ENCODE measurements around the gene ZNF473. TPM values are rescaled to one million over a fixed set of nuclear protein-coding genes. Genes with fewer than 3 reads are reported as not detected.

ZNF473 gene
- total RNA-seq, 1 experiment from 2014 or later, result 19.0 TPM

GRCh38 chr19:50060107-50060506 is 34.3 kb downstream of the ZNF473 start:
- TF ChIP-seq CTCF (conservative IDR thresholded peaks at IDR 0.05), result no peak
- Histone ChIP-seq H3K27ac (ENCODE audit: insufficient read length, low read depth, low read length) (no peak overlapping the region), H2BK120ac (ENCODE audit: low read depth, low read length, poor library complexity, severe bottlenecking) (no peak overlapping the region), H3K27me3 (ENCODE audit: insufficient read depth, low read length) (no peaks in the 10 kb centered on the region), H3K14ac (ENCODE audit: insufficient read depth, low read length) (no peak overlapping the region), H3K9ac (ENCODE audit: extremely low read depth, insufficient read length, low read length) (no peak overlapping the region), H2AK5ac (ENCODE audit: insufficient read length, low read length) (no peak overlapping the region), H3K4ac (ENCODE audit: low read depth, low read length) (no peak overlapping the region), H4K8ac (replicated peaks; ENCODE audit: insufficient read length, low read depth, low read length) (no peak overlapping the region), H2BK5ac (ENCODE audit: insufficient read length, low read length) (no peak overlapping the region), H4K20me1 (ENCODE audit: control insufficient read depth, insufficient read depth, insufficient read length) (no peaks in the 10 kb centered on the region), H3K79me2 (ENCODE audit: insufficient read depth, low read length) (no peaks in the 10 kb centered on the region), H2AFZ (ENCODE audit: low read length) (no peak overlapping the region), H3K56ac (ENCODE audit: insufficient read length, low read depth, low read length) (no peak overlapping the region), H3K4me1 (ENCODE audit: insufficient read depth, low read length) (no peaks in the 10 kb centered on the region), H3K9me3 (ENCODE audit: control insufficient read depth, low read depth, low read length) (peaks cover 42% of the 10 kb centered on the region), H2BK15ac (ENCODE audit: low read depth, low read length) (no peak overlapping the region), H2BK20ac (ENCODE audit: low read depth, low read length, poor library complexity, severe bottlenecking) (no peak overlapping the region), H3K23me2 (ENCODE audit: insufficient read length, low read depth, low read length, poor library complexity, severe bottlenecking) (no peaks in the 10 kb centered on the region), H3K23ac (ENCODE audit: insufficient read length, low read depth, low read length) (no peak overlapping the region), H4K5ac (ENCODE audit: insufficient read length, low read depth, low read length) (no peak overlapping the region), H3K4me2 (ENCODE audit: insufficient read depth, insufficient read length, low read length) (no peak overlapping the region), H4K91ac (ENCODE audit: insufficient read length, low read depth, low read length) (no peak overlapping the region), H3K79me1 (ENCODE audit: insufficient read depth, low read depth, low read length, poor library complexity, severe bottlenecking) (no peaks in the 10 kb centered on the region), H2BK12ac (ENCODE audit: insufficient read length, low read depth, low read length) (no peak overlapping the region), H3T11ph (ENCODE audit: low read length) (no peak overlapping the region), H3K18ac (ENCODE audit: insufficient read length, low read depth, low read length) (no peak overlapping the region)
- Mint-ChIP-seq H3K27ac (no peak overlapping the region), H3K4me3 (no peak overlapping the region), H3K4me1 (no peaks in the 10 kb centered on the region), H3K9me3 (peaks cover 67 to 83% of the 10 kb centered on the region in 2 experiments), H3K27me3 (ENCODE audit: low read depth) (peaks cover 4% of the 10 kb centered on the region; the same call in 1 of the 2 replicates), H3K36me3 (ENCODE audit: insufficient read depth in 1 of 3, low read depth in 3 of 3) (peaks cover 5 to 16% (median 7%) of the 10 kb centered on the region in 3 experiments; a peak in 5 of 7 replicates)
- DNase-seq, result no peak
- no CpG with 5 or more reads among the region's 15 CpGs for WGBS (ENCODE audit: extremely low coverage, insufficient read length, low lambda C conversion rate)
